Activated T-helper 1 cell treated with anti-CD3 and anti-CD28 coated beads, Interleukin-2, amount 50 U/mL, for 16 hours (primary cell): ENCODE data around the gene ZNF583.

Source experiments
- DNase-seq, 2 donors: peaks; one replicate each; pipeline ENCODE4 v3.0.0-alpha.2; 2020; ENCODE audit warnings: low read depth in 1 of 2, low spot score in 1 of 2

The ZNF583 gene

DNA sequence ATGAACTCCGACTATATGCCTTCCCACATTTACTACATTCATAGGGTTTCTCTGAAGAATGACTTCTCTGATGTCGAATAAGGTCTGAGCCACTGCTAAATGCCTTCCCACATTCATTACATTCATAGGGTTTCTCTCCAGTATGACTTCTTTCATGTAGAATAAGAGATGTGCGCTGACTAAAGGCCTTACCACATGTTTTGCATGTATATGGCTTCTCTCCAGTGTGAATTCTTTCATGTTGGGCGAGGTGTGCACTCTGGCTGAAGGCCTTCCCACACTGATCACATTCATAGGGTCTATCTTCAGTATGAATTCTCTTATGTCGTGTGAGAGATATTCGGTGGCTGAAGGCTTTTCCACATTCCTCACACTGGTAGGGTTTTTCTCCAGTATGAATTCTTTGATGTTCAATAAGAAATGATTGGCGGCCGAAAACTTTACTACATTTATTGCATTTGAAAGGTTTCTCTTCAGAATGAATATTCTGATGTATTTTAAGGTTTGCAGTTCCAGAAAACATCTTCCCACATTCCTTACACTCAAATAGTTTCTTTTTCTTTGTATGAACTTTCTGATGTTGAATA lies 37.2 kb downstream of the ZNF583 start:
- no peak for DNase-seq

DNA sequence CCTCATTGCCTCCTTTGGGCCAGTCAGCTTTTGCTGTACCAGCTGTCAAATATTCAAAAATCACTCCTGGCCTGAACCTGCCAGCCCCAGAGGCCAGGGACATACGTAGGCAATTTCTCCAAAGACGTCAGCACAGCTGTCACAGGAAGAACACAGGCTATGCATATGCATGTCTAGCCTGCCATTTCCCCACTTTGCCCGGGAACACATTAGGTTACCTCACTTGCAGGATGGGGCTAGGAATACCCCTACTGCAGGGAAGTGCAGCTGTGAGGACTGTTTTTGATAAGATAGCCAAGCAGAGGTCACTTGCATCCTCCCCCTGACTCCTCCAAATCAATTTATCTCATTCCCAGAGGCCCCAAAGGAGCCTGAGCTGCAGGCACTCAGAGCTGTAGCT lies 70.2 kb downstream of the ZNF583 start:
- DNase-seq: no peak

DNA sequence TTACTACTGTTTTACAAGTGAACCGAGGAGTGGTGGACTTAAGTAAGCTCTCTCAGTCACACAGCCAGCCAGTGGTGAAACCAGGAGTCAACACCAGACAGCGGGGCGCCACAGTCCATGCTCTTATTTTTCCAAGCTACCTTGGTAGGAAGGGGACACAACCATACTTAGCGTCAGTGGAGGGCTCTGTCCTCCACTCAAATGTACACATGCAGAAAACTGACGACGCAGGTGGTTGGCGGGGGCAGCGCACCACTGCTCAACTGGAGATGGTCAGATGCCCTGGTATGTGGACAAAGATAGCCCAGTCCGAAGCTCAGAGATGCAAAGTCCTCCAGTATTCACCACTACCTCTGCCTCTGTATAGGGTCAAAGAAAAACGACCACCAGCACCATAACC lies 72.0 kb downstream of the ZNF583 start:
- no peak for DNase-seq
